GM04504 (cell line): ENCODE results near the gene PCNA.
"Not testable (repeated sequence)": the region's sequence is repeated elsewhere in the genome, so short reads cannot be mapped to it uniquely, and the experiment has no call there.

Source experiments
- DNase-seq: peaks from one replicate; pipeline ENCODE4 v3.0.0-alpha.2; 2012; ENCODE audit warnings: low read depth

Gene PCNA

DNA sequence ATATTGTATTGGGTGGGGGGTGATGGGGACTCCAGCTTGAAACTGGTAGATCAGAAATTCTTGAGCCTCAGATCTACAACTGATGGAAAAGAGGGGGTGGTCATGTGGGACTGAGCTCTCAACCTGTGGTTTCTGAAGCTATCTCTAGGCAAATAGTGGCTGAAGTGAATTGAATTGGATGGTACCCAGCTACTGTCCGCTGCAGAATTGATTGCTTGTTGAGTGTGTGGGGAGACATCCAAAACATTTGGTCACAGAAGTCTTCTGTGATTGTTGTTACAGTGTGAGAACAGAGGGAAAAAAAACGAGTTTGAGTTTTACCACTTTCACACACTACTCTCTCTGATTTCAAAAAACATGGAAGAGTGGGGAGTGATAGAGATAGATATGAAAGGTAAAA is 21.9 kb upstream of the PCNA start:
- DNase-seq: no peak

DNA sequence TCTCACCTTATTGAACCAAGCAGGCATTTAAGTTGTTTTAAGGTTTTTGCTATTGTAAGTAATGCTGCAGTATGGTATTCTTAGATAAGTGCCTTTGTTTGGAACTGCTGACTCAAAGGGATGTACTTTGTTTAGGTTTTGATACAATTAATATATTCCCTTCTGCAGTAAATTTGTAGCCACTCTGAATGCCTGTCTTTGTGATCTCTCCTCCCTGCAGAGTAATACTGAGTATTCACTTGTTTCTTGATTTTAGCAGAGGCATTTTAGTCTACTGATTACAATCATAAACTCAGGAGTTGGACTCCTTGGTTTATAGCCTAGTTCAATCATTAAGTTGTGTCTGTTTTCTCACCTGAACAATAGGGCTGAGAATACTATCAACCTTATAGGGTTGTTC is 20.4 kb upstream of the PCNA start:
- no peak for DNase-seq

- DNase-seq: no peak
These were observed 16.3 kb upstream of the PCNA start for GRCh38 chr20:5136096-5136495.

DNA sequence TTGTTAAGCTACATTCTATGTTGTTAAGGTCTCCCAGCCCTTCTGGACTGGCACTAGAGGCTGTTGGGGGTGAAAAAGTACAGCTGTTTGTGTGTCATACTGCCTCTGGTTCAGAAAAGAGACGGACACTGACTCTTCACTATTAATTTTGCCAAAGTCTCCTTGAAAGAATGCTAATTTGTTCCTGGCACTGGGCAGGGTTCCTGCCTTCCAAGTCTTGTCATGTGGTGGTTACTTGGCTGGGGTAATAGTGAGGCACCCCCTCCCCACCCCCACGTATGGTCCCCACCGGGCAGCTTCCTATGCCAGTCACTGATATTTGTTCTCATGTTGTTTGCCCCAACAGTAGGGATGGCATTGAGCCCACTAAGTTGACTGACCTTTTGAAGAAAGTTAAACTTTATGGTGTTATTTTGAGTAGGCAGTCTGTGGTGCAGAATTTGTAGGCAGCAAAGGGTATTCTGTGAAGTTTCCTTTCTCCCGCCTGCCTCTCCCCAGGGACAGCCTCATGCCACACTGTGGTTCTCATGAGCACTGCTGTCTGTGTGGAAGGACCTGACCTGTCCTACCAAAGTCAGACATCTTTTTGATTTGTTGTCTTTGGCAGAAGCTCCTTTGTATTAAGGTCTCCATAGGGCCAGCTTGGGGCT is 15.7 kb upstream of the PCNA start:
- DNase-seq: no peak

DNA sequence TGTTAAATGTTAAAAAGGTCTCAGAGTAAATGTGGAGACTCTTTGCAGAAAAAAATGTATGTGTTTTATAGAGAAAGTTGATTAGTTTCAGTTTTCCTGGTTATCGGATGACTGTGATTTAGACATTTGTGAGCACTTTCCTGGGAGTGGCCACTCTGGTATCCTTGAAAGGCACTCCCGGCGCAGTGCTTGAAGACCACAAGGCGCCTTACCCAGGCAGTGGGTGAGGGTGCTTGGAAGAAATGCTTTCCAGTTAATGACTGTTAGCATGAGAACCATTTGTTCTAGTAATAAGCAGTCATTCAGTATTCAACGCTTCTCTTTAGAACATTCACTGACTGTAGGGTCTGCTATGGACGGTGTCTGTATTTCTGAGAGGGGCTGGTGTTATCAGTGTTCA is 14.2 kb upstream of the PCNA start:
- no peak for DNase-seq

DNA sequence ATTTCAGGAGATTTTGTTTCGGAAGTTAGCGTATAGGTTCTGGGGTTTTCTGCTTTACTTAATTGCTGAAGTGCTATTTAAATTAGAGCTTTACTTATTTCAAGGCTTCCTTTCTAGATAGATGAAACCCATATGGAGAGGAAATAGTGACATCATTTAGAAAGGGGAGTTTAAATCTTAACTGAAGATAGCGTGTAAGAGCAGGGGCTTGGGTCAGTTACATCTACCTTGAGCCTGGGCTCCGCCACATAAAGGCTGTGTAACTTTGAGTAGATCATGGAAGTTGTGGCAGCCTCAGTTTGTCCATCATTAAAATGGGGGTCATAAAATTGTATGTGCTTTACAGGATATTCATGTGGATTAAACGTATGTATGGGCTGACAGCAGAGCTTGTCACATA is 11.7 kb upstream of the PCNA start:
- no peak for DNase-seq

GRCh38 chr20:5128886-5129285 is 9.1 kb upstream of the PCNA start:
- no peak for DNase-seq

GRCh38 chr20:5127859-5128424 is 8.2 kb upstream of the PCNA start:
- no peak for DNase-seq

GRCh38 chr20:5127204-5127858 is 7.6 kb upstream of the PCNA start:
- DNase-seq: no peak

- DNase-seq: peak; percentile 98
These were observed 6.9 kb upstream of the PCNA start, which contains the start of gene CDS2 for GRCh38 chr20:5126512-5127203. Gene CDS2, plus strand, starts transcription at chr20:5127008. Its CDS starts 85 bp downstream, at chr20:5127093.

DNA sequence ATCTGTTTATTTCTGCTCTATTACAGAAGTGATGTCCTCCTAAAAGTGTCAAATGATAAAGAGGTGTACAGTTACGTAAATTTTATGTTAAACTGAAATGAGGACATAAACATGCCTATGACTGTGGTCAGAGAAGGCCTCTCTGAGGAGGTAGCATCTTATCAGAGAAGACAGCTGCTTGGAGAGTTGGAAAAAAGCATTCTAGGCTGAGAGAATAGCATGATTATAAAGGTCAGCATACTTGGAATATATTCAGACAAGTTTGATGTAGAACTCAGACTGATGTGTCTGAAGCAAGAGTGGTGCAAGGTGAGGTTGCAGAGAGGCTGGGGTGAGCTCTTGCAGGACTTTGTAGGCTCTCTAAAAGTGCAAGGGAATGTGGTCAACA is 3.1 kb upstream of the PCNA start:
- no peak for DNase-seq

GRCh38 chr20:5120185-5120476 is 373 bp upstream of the PCNA start:
- DNase-seq: no peak

DNA sequence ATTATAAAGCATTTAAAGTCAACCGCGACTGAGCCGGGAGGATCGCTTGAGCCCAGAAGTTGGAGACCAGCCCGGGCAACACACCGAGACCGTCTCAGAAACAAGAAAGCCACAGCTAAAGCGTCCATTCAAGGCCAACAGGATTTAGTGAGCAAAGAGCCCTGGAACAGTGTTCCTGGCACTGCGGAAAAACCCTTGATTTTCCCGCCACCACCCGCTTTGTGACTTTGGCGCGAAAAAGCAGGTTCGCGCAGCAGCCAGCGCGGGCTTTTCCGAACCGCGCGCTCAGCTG is 669 bp downstream of the PCNA start:
- DNase-seq: no peak

DNA sequence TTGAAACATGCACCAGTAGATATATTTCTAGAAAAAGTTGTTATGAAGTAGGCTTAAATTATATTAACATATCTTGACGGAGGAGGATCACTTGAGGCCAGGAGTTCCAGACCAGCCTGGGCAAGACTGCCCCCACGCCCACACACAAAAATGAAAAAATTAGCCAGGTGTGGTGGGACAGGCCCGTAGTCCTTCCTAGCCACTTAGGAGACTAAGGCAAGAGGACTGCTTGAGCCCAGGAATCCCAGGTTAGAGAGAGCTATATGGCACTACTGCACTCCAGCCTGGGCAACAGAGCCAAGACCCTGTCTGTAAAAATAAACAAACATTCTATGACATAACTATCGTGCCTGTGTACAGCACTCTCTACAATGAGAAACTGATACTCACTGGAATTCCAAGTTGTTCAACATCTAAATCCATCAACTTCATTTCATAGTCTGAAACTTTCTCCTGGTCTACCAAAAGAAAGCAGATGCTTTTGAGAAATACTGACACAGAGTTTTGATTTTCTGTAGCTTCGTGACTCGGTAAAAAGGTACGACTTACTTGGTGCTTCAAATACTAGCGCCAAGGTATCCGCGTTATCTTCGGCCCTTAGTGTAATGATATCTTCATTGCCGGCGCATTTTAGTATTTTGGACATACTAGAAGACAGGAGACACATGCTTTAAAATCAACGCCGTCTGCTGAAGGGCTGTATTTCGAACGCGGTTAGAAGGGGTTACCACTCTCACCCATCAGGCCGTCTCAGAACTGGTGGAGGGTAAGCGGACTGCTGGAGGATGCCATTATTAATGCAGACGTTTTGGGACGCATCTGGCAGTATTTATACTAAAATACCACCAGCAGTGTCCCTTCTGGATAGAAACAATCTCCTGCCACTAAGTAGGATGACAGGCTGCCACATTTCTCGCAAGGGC is 1.3 kb downstream of the PCNA start:
- DNase-seq: no peak

- DNase-seq: no peak
These were observed 2.9 kb downstream of the PCNA start for GRCh38 chr20:5116875-5117274.

DNA sequence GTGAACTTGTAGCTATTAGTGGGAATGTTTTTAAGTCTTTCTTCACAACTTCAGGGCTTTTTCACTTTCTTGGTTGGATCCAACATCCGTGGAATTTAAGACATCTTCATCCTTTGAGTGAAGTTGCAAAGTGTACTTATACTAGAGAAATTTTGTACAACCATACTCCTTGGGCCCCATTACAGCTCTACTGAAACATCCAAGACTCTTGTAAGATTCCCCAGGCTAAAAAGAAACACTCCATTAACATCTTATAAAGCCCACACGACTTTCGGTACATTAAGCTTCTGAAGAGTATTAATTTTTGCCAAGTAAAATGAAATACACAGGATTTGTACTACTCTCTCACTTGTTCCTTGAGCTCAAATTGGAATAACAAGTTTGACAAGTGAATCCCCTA is 5.4 kb downstream of the PCNA start:
- no peak for DNase-seq

DNA sequence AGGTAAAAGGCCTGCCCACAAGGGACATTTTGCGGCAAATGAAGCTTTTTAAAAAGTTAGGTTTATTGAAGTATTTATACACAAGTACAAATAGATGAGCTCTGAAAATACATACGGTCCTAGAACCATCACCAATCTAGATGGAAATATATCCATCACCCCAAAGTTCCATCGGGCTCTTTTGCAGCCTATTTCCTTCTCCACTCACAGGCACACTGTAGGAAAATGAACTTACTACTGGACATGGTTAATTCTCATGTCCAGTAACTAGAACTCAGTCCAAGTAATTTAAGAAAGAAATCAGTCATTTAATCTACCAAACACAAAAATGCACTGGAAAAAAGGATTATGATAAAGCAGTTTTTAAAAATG is 6.2 kb downstream of the PCNA start:
- no peak for DNase-seq

- no peak for DNase-seq
These were observed 10.5 kb downstream of the PCNA start for GRCh38 chr20:5109276-5109675.

DNA sequence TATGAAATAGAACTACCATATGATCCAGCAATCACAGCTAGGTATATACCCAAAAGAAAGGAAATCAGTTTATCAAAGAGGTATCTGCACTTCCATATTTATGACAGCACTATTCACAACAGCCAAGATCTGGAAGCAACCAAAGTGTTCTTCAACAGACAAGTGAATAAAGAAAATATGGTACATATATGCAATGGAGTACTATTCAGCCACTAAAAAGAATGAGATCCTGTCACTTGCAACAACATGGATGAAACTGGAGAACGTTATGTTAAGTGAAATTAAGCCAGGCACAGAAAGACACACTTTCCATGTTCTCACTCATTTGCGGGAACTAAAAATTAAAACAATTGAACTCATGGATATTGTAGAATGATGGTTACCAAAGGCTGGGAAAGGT is 15.3 kb downstream of the PCNA start:
- no peak for DNase-seq

GRCh38 chr20:5100684-5101347 is 18.9 kb downstream of the PCNA start:
- peak; percentile 35 for DNase-seq

GRCh38 chr20:5099909-5100308 is 19.8 kb downstream of the PCNA start:
- DNase-seq: not testable (repeated sequence)

- DNase-seq: not testable (repeated sequence)
These were observed 20.7 kb downstream of the PCNA start for GRCh38 chr20:5099009-5099408.
